Panc1 (cell line): Measurements from ENCODE around the gene PPL. TPM values are rescaled to one million over a fixed set of nuclear protein-coding genes. Genes with fewer than 3 reads are reported as not detected.

Experiments used
- ATAC-seq: fragments of 200-7000 bp; cut with Tn5 transposase; 2 replicates; pipeline ENCODE4 v1.9.1; 2020; ENCODE audit warnings: mild to moderate bottlenecking, moderate library complexity
- BruUV-seq: library from RNA; stranded (reverse); fragments of 400-500 nt; replicated peaks from 2 replicates; lab custom pipeline; 2021; lab: Mats Ljungman, UMichigan
- CTCF ChIA-PET: fragments of 300-600 bp; sonication (Branson Sonifier 250); formaldehyde crosslinking; loops from one replicate; lab custom pipeline; 2022; ENCODE audit warnings: antibody characterized with exemption; lab: Charles Lee
- POLR2A ChIA-PET: fragments of 300-600 bp; sonication (Branson Sonifier 250); formaldehyde crosslinking; loops from one replicate; lab custom pipeline; 2022; ENCODE audit warnings: antibody characterized with exemption; lab: Charles Lee
- DNase-seq: peaks from one replicate; pipeline ENCODE4 v3.0.0-alpha.2; 2010; ENCODE audit warnings: low read depth, low spot score
- H3K27ac ChIP-seq: 2 replicates; pipeline ENCODE4 v1.5.1; 2011; ENCODE audit warnings: mild to moderate bottlenecking, low read length, inconsistent platforms
- H3K27me3 ChIP-seq: fragments of 200-500 bp; sonication (Bioruptor generic); 2 replicates; pipeline ENCODE4 v1.6.0; 2014; ENCODE audit warnings: low read length, inconsistent platforms; ENCODE audit not compliant: control insufficient read depth, insufficient read depth
- H3K36me3 ChIP-seq: fragments of 200-500 bp; sonication (Bioruptor generic); 2 replicates; pipeline ENCODE4 v1.5.1; 2014; ENCODE audit warnings: inconsistent platforms, mild to moderate bottlenecking, low read length, moderate library complexity; ENCODE audit not compliant: control insufficient read depth, insufficient read depth
- H3K4me1 ChIP-seq: 2 replicates; pipeline ENCODE4 v1.5.1; 2011; ENCODE audit warnings: inconsistent platforms, mild to moderate bottlenecking, low read length, moderate library complexity; ENCODE audit not compliant: control insufficient read depth, insufficient read depth
- H3K4me3 ChIP-seq, 2 experiments: 2 replicates each; pipeline ENCODE4 v1.5.1; 2011 to 2012; ENCODE audit warnings: low read depth in 2 of 2, low read length in 2 of 2, mild to moderate bottlenecking in 2 of 2, inconsistent platforms in 1 of 2, moderate library complexity in 1 of 2
- H3K9me3 ChIP-seq: fragments of 200-500 bp; sonication (Bioruptor generic); 2 replicates; pipeline ENCODE4 v1.5.1; 2014; ENCODE audit warnings: low read depth, mild to moderate bottlenecking, inconsistent platforms, low read length, moderate library complexity; ENCODE audit not compliant: control insufficient read depth, insufficient read depth
- POLR2AphosphoS5 ChIP-seq: IDR thresholded peaks from 2 replicates; pipeline ENCODE4 v1.6.1; 2012; ENCODE audit warnings: mild to moderate bottlenecking, low read depth, low read length, moderate library complexity
- SIN3A ChIP-seq: IDR thresholded peaks from 2 replicates; pipeline ENCODE4 v1.6.1; 2012; ENCODE audit warnings: low read depth, mild to moderate bottlenecking, low read length, moderate library complexity, borderline replicate concordance; ENCODE audit not compliant: insufficient read depth
- TCF7L2 ChIP-seq: IDR thresholded peaks from 2 replicates; pipeline ENCODE4 v1.6.1; 2011; ENCODE audit warnings: mild to moderate bottlenecking, low read depth, low read length, inconsistent platforms
- in situ Hi-C: cut with HindIII; loops from 2 replicates; pipeline ENCODE4 v1.10.0; 2016; ENCODE audit warnings: low sequenced_read_pairs, low pct_unique_long_range_greater_than_20kb
- intact Hi-C: fragments of 100-400 bp; cut with micrococcal nuclease; formaldehyde crosslinking; loops from one replicate; pipeline ENCODE4 v1.10.0; 2022; ENCODE audit not compliant: unreplicated experiment
- total RNA-seq: library from RNA; stranded (reverse); gene quantifications from one replicate; pipeline ENCODE4 v1.2.1, GENCODE V29; 2021; ENCODE audit not compliant: unreplicated experiment
- TF ChIP-seq, protein P1 (sequence below), 2 experiments: IDR thresholded peaks; 2 replicates each; pipeline ENCODE4 v1.6.1; 2011 to 2012; ENCODE audit warnings: low read depth in 2 of 2, control low read depth in 1 of 2, low read length in 1 of 2, mild to moderate bottlenecking in 1 of 2, moderate library complexity in 1 of 2; ENCODE audit not compliant: insufficient read depth in 1 of 2
- TF ChIP-seq, protein P2 (sequence below): fragments of 450-650 bp; IDR thresholded peaks from 2 replicates; pipeline ENCODE4 v1.5.1; 2017; ENCODE audit warnings: mild to moderate bottlenecking

Gene PPL
- total RNA-seq, 1 experiment from 2014 or later, result 89.4 TPM

DNA sequence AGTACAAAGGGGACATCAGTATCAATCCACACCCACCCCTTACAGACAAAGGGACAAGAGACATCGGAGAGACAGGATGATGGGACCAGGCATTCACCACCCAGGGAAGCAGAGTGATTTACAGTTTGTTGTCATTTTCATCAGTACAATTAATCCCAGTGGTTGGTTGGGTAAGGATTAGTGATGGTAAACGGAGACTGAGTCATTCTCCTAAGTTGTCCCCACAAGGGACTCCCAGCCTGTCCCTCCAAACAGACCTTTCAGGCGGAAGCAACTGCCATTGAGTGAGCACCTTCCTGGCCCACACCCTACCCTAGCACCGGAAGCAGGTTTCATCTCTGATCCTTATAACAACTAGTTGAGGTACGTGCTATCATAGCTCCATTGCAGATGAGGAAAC, 11.2 kb downstream of the PPL start:
- ChIA-PET POLR2A (no interaction called here), CTCF (no interaction called here)
- no peak overlapping the region for H3K27ac ChIP-seq
- intact Hi-C loops, result no loop called here
- DNase-seq (no peak), ATAC-seq (no peak)
- in situ Hi-C loops, result no loop called here
- H3K27me3 ChIP-seq, result no peaks in the 10 kb centered on the region
- peaks cover 2% of the 10 kb centered on the region; the same call in 1 of the 2 replicates for H3K4me1 ChIP-seq
- H3K36me3 ChIP-seq, result no peaks in the 10 kb centered on the region
- TF ChIP-seq POLR2AphosphoS5 (no peak), SIN3A (no peak), TCF7L2 (no peak)
- TF ChIP-seq, protein P1, sequence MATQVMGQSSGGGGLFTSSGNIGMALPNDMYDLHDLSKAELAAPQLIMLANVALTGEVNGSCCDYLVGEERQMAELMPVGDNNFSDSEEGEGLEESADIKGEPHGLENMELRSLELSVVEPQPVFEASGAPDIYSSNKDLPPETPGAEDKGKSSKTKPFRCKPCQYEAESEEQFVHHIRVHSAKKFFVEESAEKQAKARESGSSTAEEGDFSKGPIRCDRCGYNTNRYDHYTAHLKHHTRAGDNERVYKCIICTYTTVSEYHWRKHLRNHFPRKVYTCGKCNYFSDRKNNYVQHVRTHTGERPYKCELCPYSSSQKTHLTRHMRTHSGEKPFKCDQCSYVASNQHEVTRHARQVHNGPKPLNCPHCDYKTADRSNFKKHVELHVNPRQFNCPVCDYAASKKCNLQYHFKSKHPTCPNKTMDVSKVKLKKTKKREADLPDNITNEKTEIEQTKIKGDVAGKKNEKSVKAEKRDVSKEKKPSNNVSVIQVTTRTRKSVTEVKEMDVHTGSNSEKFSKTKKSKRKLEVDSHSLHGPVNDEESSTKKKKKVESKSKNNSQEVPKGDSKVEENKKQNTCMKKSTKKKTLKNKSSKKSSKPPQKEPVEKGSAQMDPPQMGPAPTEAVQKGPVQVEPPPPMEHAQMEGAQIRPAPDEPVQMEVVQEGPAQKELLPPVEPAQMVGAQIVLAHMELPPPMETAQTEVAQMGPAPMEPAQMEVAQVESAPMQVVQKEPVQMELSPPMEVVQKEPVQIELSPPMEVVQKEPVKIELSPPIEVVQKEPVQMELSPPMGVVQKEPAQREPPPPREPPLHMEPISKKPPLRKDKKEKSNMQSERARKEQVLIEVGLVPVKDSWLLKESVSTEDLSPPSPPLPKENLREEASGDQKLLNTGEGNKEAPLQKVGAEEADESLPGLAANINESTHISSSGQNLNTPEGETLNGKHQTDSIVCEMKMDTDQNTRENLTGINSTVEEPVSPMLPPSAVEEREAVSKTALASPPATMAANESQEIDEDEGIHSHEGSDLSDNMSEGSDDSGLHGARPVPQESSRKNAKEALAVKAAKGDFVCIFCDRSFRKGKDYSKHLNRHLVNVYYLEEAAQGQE (IDR thresholded peaks at IDR 0.05; ENCODE audit: insufficient read depth in 1 of 2, low read depth in 2 of 2, low read length in 1 of 2), result no peak
- TF ChIP-seq, protein P2, sequence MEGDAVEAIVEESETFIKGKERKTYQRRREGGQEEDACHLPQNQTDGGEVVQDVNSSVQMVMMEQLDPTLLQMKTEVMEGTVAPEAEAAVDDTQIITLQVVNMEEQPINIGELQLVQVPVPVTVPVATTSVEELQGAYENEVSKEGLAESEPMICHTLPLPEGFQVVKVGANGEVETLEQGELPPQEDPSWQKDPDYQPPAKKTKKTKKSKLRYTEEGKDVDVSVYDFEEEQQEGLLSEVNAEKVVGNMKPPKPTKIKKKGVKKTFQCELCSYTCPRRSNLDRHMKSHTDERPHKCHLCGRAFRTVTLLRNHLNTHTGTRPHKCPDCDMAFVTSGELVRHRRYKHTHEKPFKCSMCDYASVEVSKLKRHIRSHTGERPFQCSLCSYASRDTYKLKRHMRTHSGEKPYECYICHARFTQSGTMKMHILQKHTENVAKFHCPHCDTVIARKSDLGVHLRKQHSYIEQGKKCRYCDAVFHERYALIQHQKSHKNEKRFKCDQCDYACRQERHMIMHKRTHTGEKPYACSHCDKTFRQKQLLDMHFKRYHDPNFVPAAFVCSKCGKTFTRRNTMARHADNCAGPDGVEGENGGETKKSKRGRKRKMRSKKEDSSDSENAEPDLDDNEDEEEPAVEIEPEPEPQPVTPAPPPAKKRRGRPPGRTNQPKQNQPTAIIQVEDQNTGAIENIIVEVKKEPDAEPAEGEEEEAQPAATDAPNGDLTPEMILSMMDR, result no peak
- H3K4me3 ChIP-seq, result no peak overlapping the region
- no TSS peak for BruUV-seq
- H3K9me3 ChIP-seq, result peaks cover 8% of the 10 kb centered on the region; the same call in 1 of the 2 replicates

DNA sequence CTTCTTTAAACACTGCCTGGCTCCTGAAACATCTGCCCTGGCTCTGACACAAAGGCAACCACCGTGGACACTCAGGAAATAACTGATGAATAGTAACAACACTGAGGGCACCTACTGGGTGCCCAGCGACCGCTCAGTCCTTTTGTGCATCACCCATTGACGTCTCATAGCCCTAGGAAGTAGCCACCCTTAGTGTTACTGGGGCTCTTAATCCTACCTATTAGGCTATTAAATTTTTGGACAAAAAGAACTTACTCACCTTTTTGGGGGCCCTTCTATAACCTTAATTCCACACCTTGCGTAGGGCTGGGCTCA, 11.7 kb downstream of the PPL start:
- peaks cover 8% of the 10 kb centered on the region; the same call in 1 of the 2 replicates for H3K9me3 ChIP-seq
- DNase-seq, result no peak
- ATAC-seq, result no peak
- no TSS peak for BruUV-seq
- POLR2A ChIA-PET, result no interaction called here
- H3K27me3 ChIP-seq, result no peaks in the 10 kb centered on the region
- in situ Hi-C loops, result no loop called here
- no peaks in the 10 kb centered on the region for H3K36me3 ChIP-seq
- H3K27ac ChIP-seq, result peak overlapping the region; percentile 31
- CTCF ChIA-PET, result no interaction called here
- H3K4me1 ChIP-seq, result peaks cover 2% of the 10 kb centered on the region; the same call in 1 of the 2 replicates
- intact Hi-C loops, result no loop called here
- TF ChIP-seq, protein P1 (IDR thresholded peaks at IDR 0.05; ENCODE audit: insufficient read depth in 1 of 2, low read depth in 2 of 2, low read length in 1 of 2), result no peak
- no peak for TF ChIP-seq POLR2AphosphoS5
- no peak for TF ChIP-seq TCF7L2
- TF ChIP-seq, protein P2, result no peak
- TF ChIP-seq SIN3A, result no peak
- no peak overlapping the region for H3K4me3 ChIP-seq
